ENCODE data around the gene LRP1B.
"Not testable (repeated sequence)": the region's sequence is repeated elsewhere in the genome, so short reads cannot be mapped to it uniquely, and the experiment has no call there.

LRP1B gene

DNA sequence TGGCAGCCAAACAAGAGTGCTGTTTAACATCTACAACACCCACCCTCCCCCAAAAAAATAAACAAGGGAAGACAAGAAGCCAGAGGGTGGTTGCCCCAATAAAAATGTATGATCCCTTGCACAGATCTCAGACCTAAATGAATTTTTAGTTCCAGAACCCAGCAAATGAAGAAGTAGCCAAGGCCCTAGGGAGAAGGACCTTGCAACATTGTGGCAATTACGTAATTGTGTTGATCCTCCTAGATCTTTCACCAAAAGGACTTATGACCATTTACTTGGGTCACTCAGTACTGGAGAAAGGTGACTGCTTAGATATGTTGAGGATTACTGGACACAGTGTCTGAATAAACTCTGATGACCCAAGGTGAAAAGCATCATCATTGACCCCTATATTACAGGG, 1393.8 kb downstream of the LRP1B start:
- no peak for FAIRE-seq

- no peak for FAIRE-seq
These were observed 1395.8 kb downstream of the LRP1B start for GRCh38 chr2:140734992-140735391.

- FAIRE-seq: no peak
These were observed 1411.8 kb downstream of the LRP1B start for GRCh38 chr2:140718999-140719398.

GRCh38 chr2:140717481-140717880, 1413.3 kb downstream of the LRP1B start:
- no peak for FAIRE-seq

DNA sequence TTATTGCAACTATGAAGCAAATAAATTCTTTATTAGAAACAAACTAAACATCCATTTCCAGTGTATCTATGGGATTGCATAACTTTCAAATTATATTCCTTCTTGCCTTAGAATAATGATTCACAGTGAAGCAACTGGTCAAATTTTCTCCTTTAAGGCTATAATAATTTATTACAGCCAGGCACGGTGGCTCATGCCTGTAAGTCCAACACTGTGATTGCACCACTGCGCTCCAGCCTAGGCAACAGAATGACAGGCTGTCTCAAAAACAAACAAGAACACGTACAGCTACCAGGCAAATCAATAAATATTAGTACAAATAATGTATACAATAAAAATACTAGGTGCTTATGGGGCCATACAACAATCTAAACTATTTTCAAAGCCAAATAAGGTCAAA, 1416.2 kb downstream of the LRP1B start:
- FAIRE-seq: no peak

DNA sequence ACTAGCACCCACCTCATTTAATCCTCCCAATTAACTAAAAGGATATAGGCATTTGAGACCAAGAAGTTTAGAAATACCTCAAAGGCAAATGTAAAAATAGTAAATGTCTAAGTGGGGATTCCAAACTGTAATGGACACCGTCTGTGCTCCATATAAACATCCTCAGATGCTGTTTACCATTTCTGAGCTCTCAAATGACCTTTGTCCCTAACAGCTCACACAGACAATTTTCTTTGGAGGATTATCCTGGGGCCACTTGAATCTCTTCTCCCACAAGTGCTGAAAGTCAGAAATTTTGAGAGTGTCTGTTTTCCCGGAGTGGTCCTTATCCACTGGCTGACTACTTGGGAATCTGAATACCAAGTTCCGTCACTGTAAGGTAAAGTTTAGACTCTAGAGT, 1418.9 kb downstream of the LRP1B start:
- FAIRE-seq: no peak

DNA sequence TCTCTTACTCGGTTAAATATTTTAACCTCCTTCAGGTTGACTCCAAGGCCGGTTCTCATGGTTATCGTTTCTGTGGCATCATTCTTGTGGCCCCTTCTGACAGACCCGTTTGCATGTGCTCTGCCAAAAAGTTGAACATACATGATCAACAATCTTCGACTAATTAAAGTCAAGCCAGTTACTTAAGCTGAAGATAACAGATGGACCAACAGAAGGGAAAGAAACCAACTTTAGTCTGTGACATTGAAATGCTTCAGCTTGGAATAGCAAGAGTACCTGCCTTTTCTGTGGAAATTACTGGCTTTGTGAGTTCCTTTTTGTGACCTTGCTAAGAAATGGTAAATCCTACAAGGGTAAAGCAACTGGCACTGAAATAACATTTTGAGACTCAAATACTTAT, 1429.1 kb downstream of the LRP1B start:
- FAIRE-seq: no peak

- no peak for FAIRE-seq
These were observed 1432.2 kb downstream of the LRP1B start for GRCh38 chr2:140698636-140699035.

- no peak for FAIRE-seq
These were observed 1434.4 kb downstream of the LRP1B start for GRCh38 chr2:140696449-140696848.

GRCh38 chr2:140695155-140695554, 1435.7 kb downstream of the LRP1B start:
- no peak for FAIRE-seq

DNA sequence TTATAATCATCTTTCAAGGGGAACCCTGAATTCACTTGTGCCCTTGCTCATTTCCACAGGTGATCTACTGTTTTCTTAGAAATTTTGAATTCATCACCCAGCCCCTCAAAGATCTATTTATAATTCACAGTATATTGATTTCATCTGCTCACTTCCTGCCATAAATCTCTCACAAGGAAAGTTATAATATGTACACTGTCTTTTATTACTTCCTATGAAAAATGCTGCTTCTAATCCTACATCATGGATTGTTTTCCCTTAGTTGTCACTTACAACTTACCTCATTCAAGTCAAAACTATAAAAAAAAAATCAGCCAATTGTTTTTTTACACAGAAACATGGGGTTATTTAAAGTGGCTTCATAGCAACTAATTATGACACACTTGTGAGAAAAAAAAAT, 1443.0 kb downstream of the LRP1B start:
- no peak for FAIRE-seq

DNA sequence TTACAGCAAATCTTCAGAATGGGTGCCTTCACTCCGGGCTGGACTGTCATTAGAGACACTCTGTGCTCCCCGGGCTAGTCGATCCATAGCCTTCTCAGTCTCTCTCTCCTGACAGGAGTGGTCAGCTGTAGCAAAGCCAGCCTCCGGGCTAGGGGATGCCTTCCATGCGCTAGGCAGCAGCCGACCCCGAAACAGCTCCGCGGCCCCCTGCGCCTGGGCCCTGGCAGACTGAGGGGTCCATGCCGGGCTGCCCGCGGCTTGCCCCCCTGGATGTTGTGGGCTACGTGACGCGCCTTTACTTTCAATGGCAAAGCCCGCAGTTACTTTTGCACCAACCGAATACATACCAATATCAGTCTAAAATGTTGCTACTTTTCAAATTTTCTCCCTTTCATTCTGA, 1447.2 kb downstream of the LRP1B start:
- FAIRE-seq: no peak

DNA sequence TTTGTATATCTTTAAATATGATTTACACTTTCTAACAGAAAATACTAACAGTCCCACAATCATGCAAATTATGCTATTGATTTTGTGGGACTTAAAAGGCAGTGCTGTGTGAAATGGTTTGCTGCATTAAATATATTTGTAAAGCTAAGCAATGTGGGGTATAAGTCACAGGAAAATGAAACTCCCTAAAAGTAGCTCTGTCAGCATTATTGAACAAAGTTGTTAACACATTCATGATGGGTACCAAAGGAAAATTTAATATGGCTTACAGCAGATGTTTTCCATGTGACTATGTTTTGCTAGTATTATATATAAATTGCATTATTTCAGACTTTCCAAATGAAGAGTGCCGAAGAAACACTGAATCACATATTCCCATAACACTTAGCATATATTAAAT, 1450.0 kb downstream of the LRP1B start:
- FAIRE-seq: no peak

DNA sequence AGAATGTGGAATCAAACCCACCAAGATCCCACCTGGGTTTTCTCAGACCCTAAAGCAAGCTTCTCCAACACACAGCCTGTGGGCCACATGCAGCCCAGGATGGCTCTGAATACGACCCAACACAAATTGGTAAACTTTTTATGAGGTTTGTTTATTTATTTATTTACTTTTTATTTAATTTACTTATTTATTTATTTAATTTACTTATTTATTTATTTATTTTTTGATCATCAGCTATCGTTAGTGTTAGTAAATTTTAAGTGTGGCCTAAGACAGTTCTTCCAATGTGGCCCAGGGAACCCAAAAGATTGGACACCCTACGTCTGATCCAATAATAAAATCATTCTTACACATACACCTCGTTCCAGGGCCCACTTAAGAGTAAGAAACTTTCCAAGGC, 1451.1 kb downstream of the LRP1B start:
- FAIRE-seq: no peak

DNA sequence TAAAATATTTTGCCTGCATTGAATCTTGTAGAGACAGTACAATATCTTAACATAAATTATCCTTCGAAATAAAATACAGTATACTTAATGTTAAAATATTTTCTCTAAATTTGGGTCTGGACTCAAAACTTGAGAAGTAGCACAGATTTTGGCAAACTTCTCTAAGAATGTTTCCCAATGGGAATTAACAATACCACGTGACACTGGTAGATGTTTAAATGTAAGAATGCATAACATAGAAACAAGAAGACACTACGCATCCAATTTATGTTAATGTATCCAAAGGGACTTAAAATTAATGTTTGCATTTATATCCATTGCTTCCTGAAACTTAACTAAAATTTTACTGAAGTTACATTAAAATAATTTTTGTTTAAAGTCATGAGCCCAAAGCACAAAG, 1460.9 kb downstream of the LRP1B start:
- FAIRE-seq: no peak

- no peak for FAIRE-seq
These were observed 1463.6 kb downstream of the LRP1B start for GRCh38 chr2:140667203-140667602.

GRCh38 chr2:140662504-140662903, 1468.3 kb downstream of the LRP1B start:
- FAIRE-seq: no peak

DNA sequence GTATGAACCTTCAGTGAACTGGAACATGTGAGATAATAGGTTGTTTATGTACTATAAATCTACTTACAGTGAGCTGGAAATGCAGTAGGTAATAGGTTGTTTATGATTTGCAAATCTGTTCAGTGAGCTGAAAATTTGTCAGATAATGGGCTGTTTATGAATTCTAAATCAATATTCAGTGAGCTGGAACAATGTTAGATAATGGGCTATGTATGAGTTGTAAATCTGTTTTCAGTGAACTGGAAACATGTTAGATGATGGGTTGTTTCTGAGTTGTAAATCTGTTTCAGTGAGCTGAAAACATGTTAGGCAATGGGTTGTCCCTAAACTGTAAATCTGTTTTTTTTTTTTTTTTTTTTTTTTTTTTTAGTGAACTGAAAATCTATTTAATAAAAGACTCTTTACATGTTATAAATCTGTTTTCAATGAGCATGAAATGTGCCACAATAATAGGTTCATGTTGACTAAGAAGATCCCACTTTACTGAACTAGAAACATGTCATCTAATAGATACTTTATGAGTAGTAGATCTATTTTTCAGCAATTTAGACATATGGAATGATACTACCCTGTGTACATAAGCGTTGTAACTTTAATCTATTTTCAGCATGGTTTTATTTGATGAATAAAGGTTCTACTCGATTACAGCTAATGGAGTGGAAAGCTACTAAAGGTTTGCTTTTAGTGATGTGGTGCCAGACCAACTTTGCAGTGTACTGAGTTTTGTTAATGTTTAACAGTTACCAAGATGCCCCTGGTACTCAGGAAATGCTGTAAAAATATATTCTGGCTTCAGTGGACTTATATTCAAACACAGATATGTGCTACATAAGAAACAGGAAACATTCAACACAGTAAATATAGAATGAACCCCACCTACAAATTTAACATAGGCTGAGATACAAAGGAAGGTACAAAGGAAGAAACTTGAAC, 1471.8 kb downstream of the LRP1B start:
- FAIRE-seq: no peak

GRCh38 chr2:140657657-140658056, 1473.2 kb downstream of the LRP1B start:
- no peak for FAIRE-seq

GRCh38 chr2:140654565-140654964, 1476.3 kb downstream of the LRP1B start:
- no peak for FAIRE-seq

DNA sequence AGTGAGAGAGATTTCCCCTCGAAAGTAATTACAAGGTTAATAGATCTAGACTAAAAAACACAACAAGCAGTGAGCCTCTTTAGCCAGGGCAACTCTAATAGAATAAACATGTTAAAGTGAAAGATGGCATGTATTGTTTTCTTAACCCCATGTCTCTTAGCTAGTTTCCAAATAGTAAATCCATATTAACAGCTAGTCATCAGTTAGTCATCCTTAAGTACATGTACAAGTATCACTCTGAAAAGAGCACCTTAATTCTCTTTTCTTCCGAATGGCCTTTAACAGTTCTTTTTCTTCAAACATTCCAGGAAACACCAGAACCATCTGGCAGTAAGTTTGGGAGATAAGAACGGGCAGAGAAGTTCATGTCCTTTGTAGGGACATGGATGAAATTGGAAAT, 1480.0 kb downstream of the LRP1B start:
- no peak for FAIRE-seq

- FAIRE-seq: not testable (repeated sequence)
These were observed 1480.7 kb downstream of the LRP1B start for GRCh38 chr2:140650134-140650533.

- FAIRE-seq: no peak
These were observed 1482.4 kb downstream of the LRP1B start for GRCh38 chr2:140648393-140648792.

- no peak for FAIRE-seq
These were observed 1487.0 kb downstream of the LRP1B start for GRCh38 chr2:140643761-140644187.

DNA sequence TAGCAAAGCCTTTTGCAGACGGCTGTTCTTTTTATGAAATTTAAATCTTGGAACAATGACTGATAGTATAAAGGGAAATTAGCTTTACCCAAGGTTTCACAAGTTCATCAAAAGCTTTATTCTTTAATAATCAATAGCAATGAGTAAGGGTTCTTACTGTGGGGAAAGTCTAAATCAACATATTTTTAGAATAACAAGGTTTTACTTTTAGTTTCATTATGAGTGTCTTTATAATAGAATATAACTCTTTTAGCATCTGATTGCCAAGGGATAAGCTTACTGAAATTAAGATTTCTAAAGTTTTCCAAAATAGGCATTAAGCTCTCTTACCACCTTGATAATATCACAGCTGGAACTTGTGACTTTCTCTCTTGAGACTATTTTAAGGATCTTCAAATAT, 1489.7 kb downstream of the LRP1B start:
- no peak for FAIRE-seq

Measured in A204.1 (cell line).